HL-60 (cell line): Measurements from ENCODE around the gene FRMD8.

Experiments
- DNase-seq, 2 experiments: peaks; one replicate each; pipeline ENCODE4 v3.0.0-alpha.2; 2010 to 2020; ENCODE audit warnings: low read depth in 1 of 2, low spot score in 1 of 2
- H3K27ac ChIP-seq: fragments of 250-450 bp; sonication (Bioruptor Pico); replicated peaks from 2 replicates; pipeline ENCODE4 v1.5.1; 2020; ENCODE audit warnings: mild to moderate bottlenecking, moderate library complexity
- H3K27me3 ChIP-seq: fragments of 250-450 bp; sonication (Bioruptor Pico); 2 replicates; pipeline ENCODE4 v1.5.1; 2021; ENCODE audit warnings: mild to moderate bottlenecking, moderate library complexity; ENCODE audit not compliant: insufficient read depth, poor library complexity, severe bottlenecking
- H3K4me3 ChIP-seq: replicated peaks from 2 replicates; pipeline ENCODE4 v1.5.1; 2011; ENCODE audit warnings: mild to moderate bottlenecking, control low read depth, low read length; ENCODE audit not compliant: insufficient read depth
- GABPA ChIP-seq: IDR thresholded peaks from 2 replicates; pipeline ENCODE4 v1.6.1; 2012; ENCODE audit warnings: low read depth
- POLR2AphosphoS5 ChIP-seq: IDR thresholded peaks from 2 replicates; pipeline ENCODE4 v1.6.1; 2012; ENCODE audit warnings: low read depth
- SPI1 ChIP-seq: IDR thresholded peaks from 2 replicates; pipeline ENCODE4 v1.6.1; 2012; ENCODE audit warnings: low read depth, mild to moderate bottlenecking, borderline replicate concordance
- TF ChIP-seq, protein P1 (sequence below): IDR thresholded peaks from one replicate; pipeline ENCODE4 v1.5.1; 2011; ENCODE audit warnings: low read length, control low read depth, inconsistent platforms; ENCODE audit not compliant: insufficient read depth
- TF ChIP-seq, protein P2 (sequence below): IDR thresholded peaks from 2 replicates; pipeline ENCODE4 v1.6.1; 2012; ENCODE audit warnings: low read depth; ENCODE audit not compliant: insufficient replicate concordance

The FRMD8 gene

DNA sequence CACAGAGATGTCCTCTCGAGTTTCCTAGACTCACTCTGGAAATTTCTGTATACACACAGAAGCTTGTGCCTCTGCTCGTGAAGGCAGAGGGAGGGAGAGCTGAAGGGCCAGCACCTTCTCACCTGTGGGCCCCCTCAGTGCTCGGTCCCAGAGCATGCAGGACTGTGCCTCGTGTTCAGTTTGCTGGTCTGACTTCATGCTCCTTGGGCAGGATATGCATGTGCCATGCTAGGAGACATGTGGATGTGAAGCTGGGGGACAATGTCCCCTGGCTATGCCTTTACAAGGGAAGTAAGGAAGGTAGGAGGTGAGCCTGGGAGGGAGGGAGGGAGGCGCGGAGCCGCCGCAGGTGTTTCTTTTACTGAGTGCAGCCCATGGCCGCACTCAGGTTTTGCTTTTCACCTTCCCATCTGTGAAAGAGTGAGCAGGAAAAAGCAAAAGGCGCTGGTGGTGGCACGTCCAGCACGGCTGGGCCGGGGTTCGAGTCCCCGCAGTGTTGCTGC is 58.7 kb downstream of the FRMD8 start:
- TF ChIP-seq POLR2AphosphoS5 = 0 out of 2 replicates have a peak, but pooled peaks have one; percentile 10
- TF ChIP-seq, protein P1, sequence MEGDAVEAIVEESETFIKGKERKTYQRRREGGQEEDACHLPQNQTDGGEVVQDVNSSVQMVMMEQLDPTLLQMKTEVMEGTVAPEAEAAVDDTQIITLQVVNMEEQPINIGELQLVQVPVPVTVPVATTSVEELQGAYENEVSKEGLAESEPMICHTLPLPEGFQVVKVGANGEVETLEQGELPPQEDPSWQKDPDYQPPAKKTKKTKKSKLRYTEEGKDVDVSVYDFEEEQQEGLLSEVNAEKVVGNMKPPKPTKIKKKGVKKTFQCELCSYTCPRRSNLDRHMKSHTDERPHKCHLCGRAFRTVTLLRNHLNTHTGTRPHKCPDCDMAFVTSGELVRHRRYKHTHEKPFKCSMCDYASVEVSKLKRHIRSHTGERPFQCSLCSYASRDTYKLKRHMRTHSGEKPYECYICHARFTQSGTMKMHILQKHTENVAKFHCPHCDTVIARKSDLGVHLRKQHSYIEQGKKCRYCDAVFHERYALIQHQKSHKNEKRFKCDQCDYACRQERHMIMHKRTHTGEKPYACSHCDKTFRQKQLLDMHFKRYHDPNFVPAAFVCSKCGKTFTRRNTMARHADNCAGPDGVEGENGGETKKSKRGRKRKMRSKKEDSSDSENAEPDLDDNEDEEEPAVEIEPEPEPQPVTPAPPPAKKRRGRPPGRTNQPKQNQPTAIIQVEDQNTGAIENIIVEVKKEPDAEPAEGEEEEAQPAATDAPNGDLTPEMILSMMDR = no peak
- DNase-seq = no peak
- H3K4me3 ChIP-seq = no peak overlapping the region
- no peaks in the 10 kb centered on the region for H3K27me3 ChIP-seq
- H3K27ac ChIP-seq = no peak overlapping the region

DNA sequence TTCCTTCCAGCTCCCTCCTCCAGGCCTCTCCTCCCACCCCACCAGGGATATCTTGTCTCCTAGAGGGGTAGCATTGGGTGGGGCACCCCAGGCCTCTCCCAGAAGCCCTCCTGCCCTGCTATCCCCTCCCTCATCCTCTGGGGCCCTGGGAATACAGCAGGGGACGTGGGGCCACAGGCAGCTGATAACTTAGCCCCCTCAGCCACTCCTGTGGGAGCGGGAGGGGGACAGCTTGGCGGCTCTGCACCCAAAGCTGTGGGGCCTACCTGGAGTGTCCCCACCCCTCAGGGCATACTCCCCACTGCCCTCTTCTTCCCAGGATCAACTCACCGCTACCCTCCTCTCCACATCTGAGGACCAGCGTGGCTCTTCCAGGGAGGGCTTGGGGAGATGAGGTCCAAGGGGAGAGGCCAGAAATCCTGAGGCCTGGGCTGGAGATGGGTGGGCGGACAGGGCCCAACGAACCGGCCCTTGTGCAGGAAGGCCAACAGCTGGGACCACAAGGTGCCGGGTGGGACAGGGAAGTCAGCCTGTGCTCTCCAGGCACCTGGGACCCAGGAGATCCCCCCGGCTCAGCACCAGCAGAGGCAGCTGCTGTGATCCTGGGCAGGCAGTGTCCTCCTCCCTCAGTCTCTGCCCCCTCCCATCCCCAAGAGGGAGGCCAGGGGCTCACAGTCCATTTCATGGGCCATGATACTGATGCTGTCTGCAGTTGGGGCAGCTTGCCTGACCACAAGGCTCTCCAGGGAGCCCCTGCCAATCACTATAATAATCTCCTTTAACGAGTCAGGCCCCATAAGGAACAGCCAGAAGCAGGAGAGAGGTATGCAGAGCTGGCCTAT is 59.4 kb downstream of the FRMD8 start:
- Histone ChIP-seq H3K27ac (no peak overlapping the region), H3K4me3 (no peak overlapping the region), H3K27me3 (no peaks in the 10 kb centered on the region)
- no peak for DNase-seq
- no peak for TF ChIP-seq SPI1
- TF ChIP-seq POLR2AphosphoS5 = peak; percentile 52

DNA sequence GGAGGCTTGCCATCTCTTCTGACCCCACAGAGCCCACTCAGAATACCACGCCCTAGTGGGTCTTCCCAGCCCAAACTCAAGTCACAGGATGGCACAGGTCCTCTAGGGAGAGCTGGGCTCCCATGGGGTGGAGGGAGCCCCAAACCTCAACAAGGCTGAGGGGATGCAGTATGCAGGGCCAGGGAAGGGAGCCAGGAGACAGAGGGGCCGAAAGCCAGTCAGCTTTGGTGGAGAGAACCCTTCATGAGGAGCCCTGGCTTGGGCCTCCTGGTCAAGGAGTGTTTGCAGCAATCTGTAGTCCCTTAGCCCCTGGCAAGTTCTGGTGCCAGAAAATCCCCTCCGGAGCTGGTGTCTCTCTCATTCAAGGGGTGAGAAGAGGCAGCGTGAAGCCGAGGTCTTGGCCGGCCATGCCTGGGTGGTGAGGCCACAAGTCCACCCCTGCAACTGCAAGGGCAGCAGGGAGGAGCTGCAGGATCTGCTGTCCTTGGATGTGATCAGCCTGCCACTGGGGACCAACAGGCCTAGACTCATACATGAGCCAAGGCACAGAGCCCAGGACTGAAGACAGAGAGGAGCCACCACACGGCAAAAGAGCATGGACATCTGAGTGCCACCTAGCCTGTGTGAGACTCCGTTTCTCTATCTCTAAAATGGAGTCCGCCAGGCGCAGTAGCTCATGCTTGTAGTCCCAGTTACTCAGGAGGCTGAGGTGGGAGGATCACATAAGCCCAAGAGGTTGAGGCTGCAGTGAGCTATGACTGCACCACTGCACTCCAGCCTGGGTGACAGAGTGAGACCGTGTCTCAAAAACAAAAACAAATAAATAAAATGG is 60.2 kb downstream of the FRMD8 start:
- no peak for DNase-seq
- TF ChIP-seq, protein P2, sequence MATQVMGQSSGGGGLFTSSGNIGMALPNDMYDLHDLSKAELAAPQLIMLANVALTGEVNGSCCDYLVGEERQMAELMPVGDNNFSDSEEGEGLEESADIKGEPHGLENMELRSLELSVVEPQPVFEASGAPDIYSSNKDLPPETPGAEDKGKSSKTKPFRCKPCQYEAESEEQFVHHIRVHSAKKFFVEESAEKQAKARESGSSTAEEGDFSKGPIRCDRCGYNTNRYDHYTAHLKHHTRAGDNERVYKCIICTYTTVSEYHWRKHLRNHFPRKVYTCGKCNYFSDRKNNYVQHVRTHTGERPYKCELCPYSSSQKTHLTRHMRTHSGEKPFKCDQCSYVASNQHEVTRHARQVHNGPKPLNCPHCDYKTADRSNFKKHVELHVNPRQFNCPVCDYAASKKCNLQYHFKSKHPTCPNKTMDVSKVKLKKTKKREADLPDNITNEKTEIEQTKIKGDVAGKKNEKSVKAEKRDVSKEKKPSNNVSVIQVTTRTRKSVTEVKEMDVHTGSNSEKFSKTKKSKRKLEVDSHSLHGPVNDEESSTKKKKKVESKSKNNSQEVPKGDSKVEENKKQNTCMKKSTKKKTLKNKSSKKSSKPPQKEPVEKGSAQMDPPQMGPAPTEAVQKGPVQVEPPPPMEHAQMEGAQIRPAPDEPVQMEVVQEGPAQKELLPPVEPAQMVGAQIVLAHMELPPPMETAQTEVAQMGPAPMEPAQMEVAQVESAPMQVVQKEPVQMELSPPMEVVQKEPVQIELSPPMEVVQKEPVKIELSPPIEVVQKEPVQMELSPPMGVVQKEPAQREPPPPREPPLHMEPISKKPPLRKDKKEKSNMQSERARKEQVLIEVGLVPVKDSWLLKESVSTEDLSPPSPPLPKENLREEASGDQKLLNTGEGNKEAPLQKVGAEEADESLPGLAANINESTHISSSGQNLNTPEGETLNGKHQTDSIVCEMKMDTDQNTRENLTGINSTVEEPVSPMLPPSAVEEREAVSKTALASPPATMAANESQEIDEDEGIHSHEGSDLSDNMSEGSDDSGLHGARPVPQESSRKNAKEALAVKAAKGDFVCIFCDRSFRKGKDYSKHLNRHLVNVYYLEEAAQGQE = no peak
- TF ChIP-seq, protein P1 = no peak
- TF ChIP-seq SPI1 = no peak
- TF ChIP-seq GABPA = no peak
- TF ChIP-seq POLR2AphosphoS5 = no peak
- H3K27me3 ChIP-seq = no peaks in the 10 kb centered on the region
- no peak overlapping the region for H3K27ac ChIP-seq
- no peak overlapping the region for H3K4me3 ChIP-seq

DNA sequence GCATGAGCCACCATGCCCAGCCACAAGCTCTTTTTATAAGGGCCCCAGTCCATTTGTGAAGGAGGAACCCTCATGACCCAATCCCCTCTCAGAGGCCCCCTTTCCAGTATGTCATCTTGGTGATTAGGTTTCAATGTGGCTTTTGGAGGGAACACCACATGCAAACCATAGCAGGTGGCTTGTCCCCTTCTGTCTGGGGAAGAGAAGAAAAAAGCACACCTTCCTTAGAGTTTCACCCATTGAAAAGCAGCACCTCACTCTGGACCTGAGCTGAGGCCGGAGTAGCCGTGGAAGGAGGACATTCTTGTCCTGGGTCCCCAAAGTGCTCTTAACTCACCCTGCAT is 61.6 kb downstream of the FRMD8 start:
- H3K27ac ChIP-seq = no peak overlapping the region
- DNase-seq = no peak
- TF ChIP-seq, protein P1 = no peak
- TF ChIP-seq SPI1 (no peak), POLR2AphosphoS5 (no peak), GABPA (no peak)
- TF ChIP-seq, protein P2 = no peak
- H3K27me3 ChIP-seq = no peaks in the 10 kb centered on the region
- H3K4me3 ChIP-seq = no peak overlapping the region
